Ovary (tissue), 3 donors: ENCODE data around the gene OR6M1.

Source experiments
- CTCF ChIP-seq, 3 donors: fragments of 450-650 bp in 2 of 3; fragments of 200-600 bp in 1 of 3; IDR thresholded peaks; one replicate each; pipeline versions ENCODE4 v1.5.1 to v1.8.0; 2016 to 2022; ENCODE audit warnings: antibody characterized with exemption in 3 of 3, mild to moderate bottlenecking in 1 of 3
- POLR2A ChIP-seq: fragments of 450-650 bp; IDR thresholded peaks from one replicate; pipeline ENCODE4 v1.6.1; 2017; ENCODE audit warnings: antibody characterized with exemption, mild to moderate bottlenecking, moderate library complexity
- donor health status: DM: no; HTN: no; CAD: no.

GRCh38 chr11:123851110-123851509 lies 45.0 kb upstream of the OR6M1 start:
- no peak for TF ChIP-seq CTCF (IDR thresholded peaks at IDR 0.05)
- TF ChIP-seq POLR2A, result no peak
